Adrenal gland (tissue), 12 donors: ENCODE results near the gene OR2S2. TPM values are rescaled to one million over a fixed set of nuclear protein-coding genes. Genes with fewer than 3 reads are reported as not detected.

Experiments used
- DNase-seq, 7 donors: peaks; one replicate each; pipeline ENCODE4 v3.0.0-alpha.2; 2019 to 2020
- H3K27ac ChIP-seq, 5 donors: fragments of 200-600 bp; sonication (generic) in 4 of 5; 1 replicate in 3 of 5; 2 replicates in 2 of 5; pipeline versions ENCODE4 v1.5.1 to v1.8.0; 2016 to 2020; ENCODE audit warnings: mild to moderate bottlenecking in 1 of 5
- H3K27me3 ChIP-seq: fragments of 200-600 bp; 2 replicates; pipeline ENCODE4 v1.8.0; 2021
- H3K36me3 ChIP-seq, 2 donors: fragments of 200-600 bp; replicated peaks in 1 of 2; 1 replicate in 1 of 2; 2 replicates in 1 of 2; pipeline versions ENCODE4 v1.5.1 to v1.8.0; 2018 to 2022
- H3K4me1 ChIP-seq, 2 donors: fragments of 200-600 bp; replicated peaks in 1 of 2; 1 replicate in 1 of 2; 2 replicates in 1 of 2; pipeline versions ENCODE4 v1.5.1 to v1.8.0; 2018 to 2021
- H3K4me3 ChIP-seq, 4 donors: fragments of 200-600 bp; sonication (generic) in 3 of 4; one replicate each; pipeline ENCODE4 v1.5.1; 2016 to 2018
- H3K9me3 ChIP-seq, 3 donors: fragments of 200-600 bp; sonication (generic) in 1 of 3; replicated peaks in 1 of 3; 1 replicate in 2 of 3; 2 replicates in 1 of 3; pipeline versions ENCODE4 v1.5.1 to v1.8.0; 2016 to 2021
- CTCF ChIP-seq, 6 experiments: fragments of 450-650 bp in 4 of 6; fragments of 200-600 bp in 2 of 6; sonication (generic) in 1 of 6; IDR thresholded peaks; 1 replicate in 5 of 6; 2 replicates in 1 of 6; pipeline versions ENCODE4 v1.5.1 to v1.8.0; 2016 to 2021; ENCODE audit warnings: antibody characterized with exemption in 6 of 6, mild to moderate bottlenecking in 2 of 6, moderate library complexity in 1 of 6
- POLR2A ChIP-seq, 2 donors: fragments of 450-650 bp; IDR thresholded peaks; one replicate each; pipeline ENCODE4 v1.6.1; 2017; ENCODE audit warnings: antibody characterized with exemption in 2 of 2, mild to moderate bottlenecking in 2 of 2, moderate library complexity in 1 of 2
- WGBS, 4 donors: extraction: QIAGEN DNeasy Blood & Tissue Kit in 2 of 4; methylation state at CpG; one replicate each; pipeline versions ENCODE4 v1.1.5 to v1.1.7; 2013 to 2017; 5-methylcytosine and 5-hydroxymethylcytosine counted together
- intact Hi-C, 2 donors: fragments of 100-400 bp; cut with DNase I; formaldehyde crosslinking; loops; one replicate each; pipeline versions ENCODE4 v1.14.1 to v1.15.0; 2022 to 2023
- polyA plus RNA-seq, 3 donors: library from polyadenylated mRNA; stranded (reverse); fragments of 200-250 nt in 2 of 3; fragments of 350-450 nt in 1 of 3; fragmentation: Illumina TruSeq in 1 of 3; extraction: RNeasy Lipid Tissue Mini Kit (QIAGEN cat#74804) in 1 of 3; gene quantifications; one replicate each; pipeline ENCODE4 v1.2.3, GENCODE V29; 2013 to 2014
- total RNA-seq, 9 donors: library from RNA; depleted of rRNA in 4 of 9; stranded (reverse); fragments of >200 nt in 4 of 9; fragments of 120-200 nt in 1 of 9; fragmentation: NEBNext Ultra II Directional in 1 of 9; extraction: Animal tissue kit (Norgen Biotek cat#: 25700) in 1 of 9; gene quantifications; one replicate each; pipeline versions ENCODE4 v1.1.0 to v1.2.4, GENCODE V29; 2013 to 2023
- donor health status: healthy with polysubstance abuse.
- donor health status: Bipolar disorder and iron deficiency.
- donor health status: DM: yes; HTN: yes; CAD: no.
- donor health status: DM: no; HTN: no; CAD: no.
- donor health status: DM: no; HTN: no; CAD: no.
- donor health status: DM: yes; HTN: yes; CAD: no.

OR2S2 gene
- total and polyA plus RNA-seq, 12 donors, result not detected

- Histone ChIP-seq H3K4me3 (no peak overlapping the region), H3K27ac (no peak overlapping the region), H3K27me3 (no peaks in the 10 kb centered on the region), H3K4me1 (peaks cover 0 to 5% of the 10 kb centered on the region in 2 donors), H3K9me3 (no peaks in the 10 kb centered on the region), H3K36me3 (no peaks in the 10 kb centered on the region)
- no peak for DNase-seq
- TF ChIP-seq CTCF (IDR thresholded peaks at IDR 0.05) (no peak), POLR2A (IDR thresholded peaks at IDR 0.05) (no peak)
- WGBS, 4 donors, result 66 to 87% (median 76%) methylated on average over 7 of the region's 7 CpGs
- intact Hi-C loops, result no loop called here
Measured at GRCh38 chr9:35940458-35941407, 17.2 kb downstream of the OR2S2 start.

GRCh38 chr9:35939679-35940250 is 18.2 kb downstream of the OR2S2 start:
- no peak for TF ChIP-seq POLR2A (IDR thresholded peaks at IDR 0.05)
- no peak for TF ChIP-seq CTCF (IDR thresholded peaks at IDR 0.05)
- no peaks in the 10 kb centered on the region for H3K27me3 ChIP-seq
- H3K9me3 ChIP-seq, result no peaks in the 10 kb centered on the region
- H3K4me3 ChIP-seq, result no peak overlapping the region
- no peaks in the 10 kb centered on the region for H3K4me1 ChIP-seq
- 74 to 83% (median 83%) methylated on average over 8 of the region's 8 CpGs for WGBS, 4 donors
- no peak overlapping the region for H3K27ac ChIP-seq
- intact Hi-C loops, result no loop called here
- no peaks in the 10 kb centered on the region for H3K36me3 ChIP-seq
- DNase-seq, result no peak

GRCh38 chr9:35938474-35939356 is 19.2 kb downstream of the OR2S2 start:
- Histone ChIP-seq H3K4me3 (no peak overlapping the region), H3K4me1 (no peaks in the 10 kb centered on the region), H3K27ac (no peak overlapping the region), H3K9me3 (no peaks in the 10 kb centered on the region), H3K27me3 (no peaks in the 10 kb centered on the region), H3K36me3 (no peaks in the 10 kb centered on the region)
- WGBS, 4 donors, result 81 to 87% (median 85%) methylated on average over 10 of the region's 10 CpGs
- TF ChIP-seq CTCF (IDR thresholded peaks at IDR 0.05) (no peak), POLR2A (IDR thresholded peaks at IDR 0.05) (no peak)
- intact Hi-C loops, result no loop called here
- no peak for DNase-seq

- Histone ChIP-seq H3K4me1 (no peaks in the 10 kb centered on the region), H3K27ac (no peak overlapping the region), H3K9me3 (no peaks in the 10 kb centered on the region), H3K4me3 (no peak overlapping the region), H3K36me3 (no peaks in the 10 kb centered on the region), H3K27me3 (no peaks in the 10 kb centered on the region)
- WGBS, 4 donors, result 57 to 90% (median 70%) methylated on average over 2 of the region's 2 CpGs
- intact Hi-C loops, result no loop called here
- DNase-seq, result no peak
- TF ChIP-seq CTCF (IDR thresholded peaks at IDR 0.05) (no peak), POLR2A (IDR thresholded peaks at IDR 0.05) (no peak)
Measured at GRCh38 chr9:35937227-35937626, 20.7 kb downstream of the OR2S2 start.
